HepG2 (cell line): ENCODE results near the gene IMPDH1. TPM values are rescaled to one million over a fixed set of nuclear protein-coding genes. Genes with fewer than 3 reads are reported as not detected.

Source experiments
- ATAC-seq: fragments of 200-7000 bp; cut with Tn5 transposase; 3 replicates; pipeline ENCODE4 v1.9.1; 2020; ENCODE audit warnings: mild to moderate bottlenecking, moderate library complexity
- BruUV-seq: library from RNA; stranded (reverse); fragments of 400-500 nt; replicated peaks from 2 replicates; lab custom pipeline; 2021; lab: Mats Ljungman, UMichigan
- CTCF ChIA-PET: fragments of 300-600 bp; formaldehyde crosslinking; extraction: SDS; loops from one replicate; lab custom pipeline; 2021; ENCODE audit warnings: low total read pairs, inconsistent platforms, low intra/inter-chr PET ratio; lab: Yijun Ruan, JAX
- POLR2A ChIA-PET: fragments of 350-600 bp; sonication (Branson Sonifier 250); formaldehyde crosslinking; loops from one replicate; lab custom pipeline; 2020; ENCODE audit warnings: antibody characterized with exemption, inconsistent platforms; lab: Yijun Ruan, JAX
- DNase-seq: peaks from one replicate; pipeline ENCODE4 v3.0.0-alpha.2; 2015; ENCODE audit warnings: low spot score
- FAIRE-seq: peaks from 3 replicates; lab custom pipeline; 2011; peaks lifted over from hg19 to GRCh38; lab: Jason Lieb, UNC
- H2AFZ ChIP-seq: one replicate; pipeline ENCODE4 v1.6.1; 2011; ENCODE audit warnings: low read length, inconsistent platforms
- H3K27ac ChIP-seq: fragments of 300-600 bp; 3 replicates; pipeline ENCODE4 v1.8.0; 2011; ENCODE audit warnings: mixed run types, mild to moderate bottlenecking, mixed read lengths, low read length, inconsistent platforms; ENCODE audit not compliant: insufficient read depth; ENCODE audit errors: extremely low read length
- H3K27me3 ChIP-seq, 2 experiments: fragments of 200-600 bp in 1 of 2; 2 replicates in 1 of 2; 3 replicates in 1 of 2; pipeline versions ENCODE4 v1.6.0 to v1.8.0; 2011; ENCODE audit warnings: low read length in 2 of 2, mild to moderate bottlenecking in 2 of 2, moderate library complexity in 2 of 2, inconsistent platforms in 1 of 2; ENCODE audit not compliant: insufficient read depth in 2 of 2, control insufficient read depth in 1 of 2
- H3K36me3 ChIP-seq, 2 experiments: fragments of 200-600 bp in 1 of 2; replicated peaks in 1 of 2; 2 replicates in 1 of 2; 3 replicates in 1 of 2; pipeline versions ENCODE4 v1.5.1 to v1.8.0; 2011; ENCODE audit warnings: low read length in 2 of 2, inconsistent platforms in 1 of 2; ENCODE audit not compliant: insufficient read depth in 2 of 2, control insufficient read depth in 1 of 2
- H3K4me1 ChIP-seq: 2 replicates; pipeline ENCODE4 v1.5.1; 2012; ENCODE audit warnings: low read length, inconsistent platforms; ENCODE audit not compliant: insufficient read depth
- H3K4me2 ChIP-seq: 2 replicates; pipeline ENCODE4 v1.6.0; 2011; ENCODE audit warnings: low read depth, low read length, inconsistent platforms
- H3K4me3 ChIP-seq, 3 experiments: fragments of 200-600 bp in 1 of 3; sonication (generic), shearing (Covaris generic) in 1 of 3; replicated peaks in 1 of 3; 2 replicates each; pipeline ENCODE4 v1.5.1; 2011 to 2016; ENCODE audit warnings: low read length in 3 of 3, inconsistent platforms in 2 of 3, low read depth in 2 of 3, mild to moderate bottlenecking in 2 of 3, control low read depth in 1 of 3, mixed read lengths in 1 of 3; ENCODE audit not compliant: insufficient read depth in 1 of 3
- H3K79me2 ChIP-seq: one replicate; pipeline ENCODE4 v1.6.1; 2011; ENCODE audit warnings: low read length, inconsistent platforms; ENCODE audit not compliant: insufficient read depth
- H3K9ac ChIP-seq: 2 replicates; pipeline ENCODE4 v1.6.0; 2011; ENCODE audit warnings: mild to moderate bottlenecking, low read depth, low read length, inconsistent platforms; ENCODE audit not compliant: insufficient read depth
- H3K9me3 ChIP-seq: 2 replicates; pipeline ENCODE4 v1.5.1; 2012; ENCODE audit warnings: mild to moderate bottlenecking, low read length
- H4K20me1 ChIP-seq: 2 replicates; pipeline ENCODE4 v1.6.0; 2011; ENCODE audit warnings: inconsistent platforms, mild to moderate bottlenecking, low read length, moderate library complexity; ENCODE audit not compliant: insufficient read depth
- ARID3A ChIP-seq: IDR thresholded peaks from 2 replicates; pipeline ENCODE4 v1.6.1; 2012; ENCODE audit warnings: low read depth, low read length, improper control_type of control experiment
- CBX2 ChIP-seq, 2 experiments: fragments of 200-600 bp in 1 of 2; sonication (generic); formaldehyde crosslinking in 1 of 2; IDR thresholded peaks; 2 replicates each; pipeline versions ENCODE4 v1.7.0 to v1.8.1; 2018 to 2022; ENCODE audit warnings: low read depth in 2 of 2, low read length in 1 of 2, mild to moderate bottlenecking in 1 of 2, missing genetic modification reagents in 1 of 2
- CREBL2 ChIP-seq: sonication (generic); formaldehyde crosslinking; IDR thresholded peaks from 2 replicates; pipeline ENCODE4 v1.8.1; 2023; ENCODE audit warnings: missing genetic modification reagents, mild to moderate bottlenecking, borderline replicate concordance
- KLF12 ChIP-seq: sonication (generic); formaldehyde crosslinking; IDR thresholded peaks from 2 replicates; pipeline ENCODE4 v1.4.0; 2020; ENCODE audit warnings: missing genetic modification reagents, borderline replicate concordance
- ZNF468 ChIP-seq: sonication (generic); formaldehyde crosslinking; IDR thresholded peaks from 2 replicates; pipeline ENCODE4 v1.8.0; 2022; ENCODE audit warnings: mild to moderate bottlenecking, moderate library complexity, missing genetic modification reagents
- WGBS: methylation state at CpG from one replicate; pipeline ENCODE4 v1.1.6; 2017; ENCODE audit warnings: low lambda C conversion rate; 5-methylcytosine and 5-hydroxymethylcytosine counted together
- in situ Hi-C: cut with HindIII; loops from 2 replicates; pipeline ENCODE4 v1.10.0; 2017; ENCODE audit warnings: low pct_unique_long_range_greater_than_20kb; ENCODE audit not compliant: extremely low pct_ligation_motif_present
- intact Hi-C: fragments of 100-400 bp; cut with micrococcal nuclease; formaldehyde crosslinking; loops from one replicate; pipeline ENCODE4 v1.10.0; 2022; ENCODE audit not compliant: unreplicated experiment
- polyA plus RNA-seq, 8 experiments: library from polyadenylated mRNA; depleted of rRNA in 3 of 8; stranded (reverse) in 7 of 8; unstranded in 1 of 8; fragments of >200 nt; fragmentation: Illumina TruSeq in 4 of 8; extraction: Trizol in 4 of 8; gene quantifications; 2 replicates each; pipeline versions ENCODE4 v1.2.1 to v1.2.3, GENCODE V29; 2011 to 2016; ENCODE audit warnings: low read depth in 4 of 8, missing spikeins in 1 of 8, mixed read lengths in 1 of 8; ENCODE audit not compliant: insufficient read depth in 1 of 8
- total RNA-seq, 5 experiments: library from RNA; depleted of rRNA; stranded (reverse); fragments of >200 nt; fragmentation: Illumina TruSeq; extraction: Trizol; gene quantifications; 2 replicates each; pipeline ENCODE4 v1.2.3, GENCODE V29; 2016; ENCODE audit warnings: low read depth in 1 of 5

IMPDH1 gene
- total and polyA plus RNA-seq, 2 of the 13 experiments (the other 11 are each of a cell fraction or from before 2014, with no cell fraction given), result 22.8 to 34.0 TPM

- H2AFZ ChIP-seq, result no peak overlapping the region
- no peaks in the 10 kb centered on the region for H3K79me2 ChIP-seq
- no peak overlapping the region for H3K27ac ChIP-seq
- intact Hi-C loops, result no loop called here
- H3K9me3 ChIP-seq, result no peaks in the 10 kb centered on the region
- peaks cover 13% of the 10 kb centered on the region; the same call in 1 of the 2 replicates for H3K4me1 ChIP-seq
- POLR2A ChIA-PET, result no interaction called here
- TF ChIP-seq CREBL2 (CRISPR knock-in tag) (no peak), KLF12 (CRISPR knock-in tag) (no peak)
- no peaks in the 10 kb centered on the region for H3K36me3 ChIP-seq
- WGBS, result 8% methylated on average over 6 of the region's 6 CpGs
- DNase-seq (no peak), ATAC-seq (no peak), FAIRE-seq (no peak)
- no peak overlapping the region for H3K9ac ChIP-seq
- CTCF ChIA-PET, result no interaction called here
- H3K27me3 ChIP-seq, result peaks cover 21 to 76% of the 10 kb centered on the region in 2 experiments; a peak in 4 of 5 replicates
- H4K20me1 ChIP-seq, result no peaks in the 10 kb centered on the region
- no TSS peak for BruUV-seq
- in situ Hi-C loops, result no loop called here
- no peak overlapping the region for H3K4me2 ChIP-seq
- no peak overlapping the region for H3K4me3 ChIP-seq
Observed at GRCh38 chr7:128363261-128363721, 46.5 kb downstream of the IMPDH1 start.

- ATAC-seq, result no peak
- POLR2A ChIA-PET, result no interaction called here
- CTCF ChIA-PET, result no interaction called here
- intact Hi-C loops (no loop called here), in situ Hi-C loops (no loop called here)
- no peak for FAIRE-seq
- Histone ChIP-seq H3K4me2 (no peak overlapping the region), H3K9me3 (no peaks in the 10 kb centered on the region), H3K4me1 (peaks cover 13% of the 10 kb centered on the region; the same call in 1 of the 2 replicates), H3K27ac (no peak overlapping the region), H3K36me3 (no peaks in the 10 kb centered on the region), H3K4me3 (no peak overlapping the region), H4K20me1 (no peaks in the 10 kb centered on the region), H3K27me3 (peaks cover 21 to 83% of the 10 kb centered on the region in 2 experiments; a peak in 4 of 5 replicates), H2AFZ (no peak overlapping the region), H3K9ac (no peak overlapping the region), H3K79me2 (no peaks in the 10 kb centered on the region)
- TF ChIP-seq CBX2 (IDR thresholded peaks at IDR 0.05; ENCODE audit: low read depth, low read length), result peak; percentile 26; the same call in 1 of the 2 replicates
- TF ChIP-seq CBX2 (CRISPR knock-in tag; IDR thresholded peaks at IDR 0.05; ENCODE audit: low read depth), result no peak
- no peak for TF ChIP-seq ARID3A
- TF ChIP-seq ZNF468, result no peak
- WGBS, result 40% methylated on average over 4 of the region's 4 CpGs
- DNase-seq, result no peak
- no TSS peak for BruUV-seq
Observed at GRCh38 chr7:128362670-128363069, 47.1 kb downstream of the IMPDH1 start.
